GM19238 (cell line): ENCODE results near the gene SLC12A1.

ENCODE experiments used
- DNase-seq: peaks from one replicate; pipeline ENCODE4 v3.0.0; 2011; ENCODE audit warnings: low spot score; ENCODE audit not compliant: insufficient read length

Gene SLC12A1

GRCh38 chr15:48352474-48353072 is 146.5 kb downstream of the SLC12A1 start:
- no peak for DNase-seq
